T-helper 2 cell treated with Interferon-gamma antibody and Interleukin-4, amounts not matched to agents 5 μg/mL and 100 μg/mL, for 36 hours (primary cell): Measurements from ENCODE around the gene RBP4.
"Not testable (repeated sequence)": the region's sequence is repeated elsewhere in the genome, so short reads cannot be mapped to it uniquely, and the experiment has no call there.

Source experiments
- DNase-seq: peaks from one replicate; pipeline ENCODE4 v3.0.0; 2021; ENCODE audit warnings: low spot score
- H3K27ac Mint-ChIP-seq: one replicate; pipeline ENCODE4 v1.8.0; 2021; ENCODE audit warnings: mild to moderate bottlenecking, mixed read lengths
- H3K27me3 Mint-ChIP-seq: one replicate; pipeline ENCODE4 v1.8.0; 2021; ENCODE audit warnings: low read depth, mixed read lengths
- H3K36me3 Mint-ChIP-seq: one replicate; pipeline ENCODE4 v1.8.0; 2021; ENCODE audit warnings: low read depth, mixed read lengths
- H3K4me1 Mint-ChIP-seq: one replicate; pipeline ENCODE4 v1.8.0; 2021; ENCODE audit warnings: low read depth, mixed read lengths
- H3K4me3 Mint-ChIP-seq: one replicate; pipeline ENCODE4 v1.8.0; 2022; ENCODE audit warnings: mild to moderate bottlenecking, moderate library complexity, mixed read lengths
- H3K9me3 Mint-ChIP-seq: one replicate; pipeline ENCODE4 v1.8.0; 2021; ENCODE audit warnings: mixed read lengths

Gene RBP4

GRCh38 chr10:93566435-93567276, 34.4 kb downstream of the RBP4 start, which contains the start of gene FFAR4:
Gene FFAR4, plus strand, starts transcription at chr10:93566665. Its CDS starts 56 bp downstream, at chr10:93566721.
- H3K27ac Mint-ChIP-seq: no peak within 1 kb of the TSS
- H3K27me3 Mint-ChIP-seq: peaks cover 60% of the 10 kb centered on the region
- H3K9me3 Mint-ChIP-seq: no peaks in the 10 kb centered on the region
- H3K4me3 Mint-ChIP-seq: peak within 1 kb of the TSS; percentile 21
- no peaks in the 10 kb centered on the region for H3K36me3 Mint-ChIP-seq
- H3K4me1 Mint-ChIP-seq: no peaks in the 10 kb centered on the region
- DNase-seq: no peak

- Mint-ChIP-seq H3K4me3 (no peak overlapping the region), H3K27me3 (peaks cover 49% of the 10 kb centered on the region), H3K9me3 (no peaks in the 10 kb centered on the region), H3K4me1 (no peaks in the 10 kb centered on the region), H3K36me3 (no peaks in the 10 kb centered on the region), H3K27ac (no peak overlapping the region)
- no peak for DNase-seq
Measured at GRCh38 chr10:93565446-93565845, 35.6 kb downstream of the RBP4 start.

GRCh38 chr10:93560541-93560940, 40.5 kb downstream of the RBP4 start:
- Mint-ChIP-seq H3K27me3 (peaks cover 9% of the 10 kb centered on the region), H3K27ac (no peak overlapping the region), H3K9me3 (no peaks in the 10 kb centered on the region), H3K4me3 (no peak overlapping the region), H3K4me1 (no peaks in the 10 kb centered on the region), H3K36me3 (no peaks in the 10 kb centered on the region)
- no peak for DNase-seq

- Mint-ChIP-seq H3K27me3 (no peaks in the 10 kb centered on the region), H3K9me3 (no peaks in the 10 kb centered on the region), H3K27ac (no peak overlapping the region), H3K36me3 (no peaks in the 10 kb centered on the region), H3K4me1 (no peaks in the 10 kb centered on the region), H3K4me3 (no peak overlapping the region)
- DNase-seq: no peak
Measured at GRCh38 chr10:93559490-93559889, 41.5 kb downstream of the RBP4 start.

DNA sequence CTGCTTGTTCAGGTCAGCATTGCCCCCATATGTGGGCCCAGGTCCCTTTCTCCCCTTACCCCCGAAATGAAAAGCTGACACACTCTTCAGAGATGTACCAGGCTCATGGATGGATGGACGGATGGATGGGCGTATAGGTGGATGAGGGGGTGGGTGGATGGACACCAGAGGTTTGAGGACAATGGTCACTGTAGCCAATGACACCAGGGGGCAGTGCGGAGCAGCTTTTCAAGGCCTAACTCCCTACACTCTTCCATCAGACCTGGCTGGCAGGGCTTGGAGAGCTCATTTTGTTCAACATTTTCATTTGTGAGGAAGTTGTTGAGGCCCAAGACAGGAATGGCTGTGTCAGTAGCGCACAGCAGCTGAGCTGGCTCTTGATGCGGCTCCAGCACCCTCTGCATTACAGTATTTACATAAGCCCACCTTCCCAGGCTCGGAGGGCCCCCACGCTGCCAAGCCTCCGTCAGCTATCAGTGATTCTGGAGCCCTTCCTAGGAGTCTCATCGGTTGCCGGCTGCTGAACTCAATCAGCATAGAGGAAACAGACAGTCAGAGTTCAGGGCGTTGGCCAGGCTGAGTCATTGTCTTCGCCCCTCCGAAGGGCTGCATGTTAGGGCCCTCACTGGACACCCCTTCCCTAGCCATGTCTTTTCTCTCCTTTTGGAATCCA, 46.1 kb downstream of the RBP4 start:
- no peaks in the 10 kb centered on the region for H3K36me3 Mint-ChIP-seq
- H3K9me3 Mint-ChIP-seq: no peaks in the 10 kb centered on the region
- no peak overlapping the region for H3K27ac Mint-ChIP-seq
- no peak overlapping the region for H3K4me3 Mint-ChIP-seq
- peaks cover 2% of the 10 kb centered on the region for H3K27me3 Mint-ChIP-seq
- no peaks in the 10 kb centered on the region for H3K4me1 Mint-ChIP-seq
- DNase-seq: peak; percentile 13

- peaks cover 2% of the 10 kb centered on the region for H3K27me3 Mint-ChIP-seq
- H3K36me3 Mint-ChIP-seq: no peaks in the 10 kb centered on the region
- no peaks in the 10 kb centered on the region for H3K4me1 Mint-ChIP-seq
- no peaks in the 10 kb centered on the region for H3K9me3 Mint-ChIP-seq
- no peak for DNase-seq
- no peak overlapping the region for H3K27ac Mint-ChIP-seq
- H3K4me3 Mint-ChIP-seq: no peak overlapping the region
Measured at GRCh38 chr10:93554316-93554663, 46.7 kb downstream of the RBP4 start.

DNA sequence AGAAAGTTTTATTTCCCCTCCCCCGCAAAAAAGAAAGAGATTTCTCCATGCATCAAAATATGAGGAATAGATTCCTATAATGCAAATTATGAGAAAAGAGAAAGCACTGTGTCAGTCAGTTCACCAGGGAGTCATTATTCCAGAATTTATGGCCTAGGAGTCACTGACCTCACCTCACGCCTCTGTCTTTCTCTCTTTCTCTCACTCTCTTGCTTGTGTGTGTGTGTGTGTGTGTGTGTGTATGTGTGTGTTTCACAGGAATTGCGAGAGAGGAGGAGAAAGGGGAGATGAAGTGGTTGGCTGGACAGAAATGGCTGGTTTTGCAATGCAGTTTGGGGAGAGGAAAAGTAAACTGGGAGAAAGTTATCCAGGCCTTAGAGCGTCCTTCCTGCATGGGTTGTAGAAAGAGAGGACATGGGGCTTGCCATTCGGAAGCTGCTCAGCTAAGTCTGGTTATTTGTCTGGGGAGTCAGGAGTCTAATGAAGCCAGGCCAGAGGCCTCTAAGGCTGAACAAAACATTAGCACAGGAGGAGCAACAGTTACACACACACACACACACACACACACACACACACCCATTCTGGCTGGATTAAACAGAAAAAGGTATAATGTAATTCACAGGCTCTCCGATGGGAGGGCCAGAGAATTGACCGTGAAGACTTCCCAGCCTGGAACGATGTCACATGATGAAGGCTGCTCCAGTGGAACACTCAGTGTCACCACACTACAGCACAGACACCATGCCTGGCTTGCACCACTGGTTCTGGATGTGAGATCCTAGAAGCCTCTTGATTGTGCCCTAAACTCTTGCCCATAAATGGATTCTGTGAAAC, 47.3 kb downstream of the RBP4 start:
- no peaks in the 10 kb centered on the region for H3K9me3 Mint-ChIP-seq
- no peak overlapping the region for H3K27ac Mint-ChIP-seq
- H3K4me1 Mint-ChIP-seq: no peaks in the 10 kb centered on the region
- H3K27me3 Mint-ChIP-seq: peaks cover 2% of the 10 kb centered on the region
- DNase-seq: no peak
- H3K4me3 Mint-ChIP-seq: no peak overlapping the region
- no peaks in the 10 kb centered on the region for H3K36me3 Mint-ChIP-seq

DNA sequence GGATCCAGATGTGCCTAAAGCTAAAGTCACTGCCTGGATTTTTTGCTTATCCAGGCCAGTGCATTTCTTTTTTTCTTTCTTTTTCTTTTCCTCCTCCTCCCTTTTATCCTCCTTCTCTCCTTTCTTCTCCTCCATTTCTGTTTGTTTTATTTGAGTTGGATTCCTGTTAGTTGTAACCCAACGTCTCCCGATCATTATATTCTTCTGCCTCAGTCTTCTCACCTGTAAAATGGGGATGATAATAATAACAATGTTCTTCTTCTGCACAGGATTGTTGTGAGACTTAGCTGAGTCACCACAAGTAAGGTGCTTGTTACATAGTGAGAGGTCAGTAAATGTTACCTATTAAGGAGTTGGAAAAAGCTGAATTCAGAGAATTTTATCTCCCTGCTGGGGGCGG, 48.3 kb downstream of the RBP4 start:
- no peaks in the 10 kb centered on the region for H3K36me3 Mint-ChIP-seq
- peaks cover 2% of the 10 kb centered on the region for H3K27me3 Mint-ChIP-seq
- no peak for DNase-seq
- no peaks in the 10 kb centered on the region for H3K9me3 Mint-ChIP-seq
- no peak overlapping the region for H3K27ac Mint-ChIP-seq
- H3K4me3 Mint-ChIP-seq: no peak overlapping the region
- H3K4me1 Mint-ChIP-seq: no peaks in the 10 kb centered on the region

DNA sequence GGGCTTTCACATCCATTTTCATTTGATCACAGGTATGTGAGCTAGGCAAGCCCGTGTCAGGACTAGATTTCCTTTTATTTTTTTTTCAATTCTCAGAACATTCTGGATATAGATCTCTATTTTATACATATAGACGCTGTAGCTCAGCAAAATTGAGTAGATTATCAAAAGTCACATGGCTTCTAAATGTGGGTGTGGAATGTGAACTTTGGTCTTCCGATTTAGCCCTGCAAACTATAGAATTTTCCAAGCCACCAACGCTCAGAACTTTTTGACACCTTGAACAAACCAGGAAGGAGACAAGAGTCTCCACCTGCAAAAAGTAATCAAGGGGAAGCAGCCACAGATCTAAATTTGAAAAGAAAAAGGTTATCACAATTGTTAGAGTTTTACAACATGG, 50.4 kb downstream of the RBP4 start:
- H3K4me3 Mint-ChIP-seq: no peak overlapping the region

DNA sequence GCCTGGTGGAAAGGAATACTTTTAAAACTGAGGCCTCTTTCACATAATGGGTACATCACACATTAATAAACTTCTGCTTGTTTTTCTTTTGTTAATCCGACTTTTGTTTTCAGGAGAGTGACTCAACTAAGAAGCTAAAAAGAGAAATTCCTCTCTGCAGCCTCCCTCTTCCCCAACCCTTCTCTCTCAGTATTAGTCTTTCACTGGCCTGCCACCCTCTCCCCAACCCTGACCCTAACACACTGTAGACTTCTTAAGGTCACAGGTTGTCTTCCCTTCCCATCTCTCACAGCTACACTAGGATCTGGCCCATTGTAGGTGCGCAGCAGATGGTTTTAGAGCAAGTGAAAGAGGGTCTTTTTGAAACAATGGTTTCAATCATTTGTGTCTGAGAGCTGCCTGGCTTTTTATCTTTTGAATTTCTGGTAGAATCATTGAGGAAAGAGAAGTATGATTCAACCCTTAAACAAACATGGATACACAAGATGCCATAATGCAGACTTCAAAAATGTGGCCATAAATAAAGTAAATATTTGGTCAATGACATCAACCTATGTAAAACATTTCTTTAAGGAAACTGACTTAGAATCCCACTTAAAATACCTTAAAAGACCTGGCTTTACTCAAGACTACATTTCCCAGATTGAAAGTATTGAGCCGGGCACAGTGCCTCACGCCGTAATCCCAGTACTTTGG, 52.5 kb downstream of the RBP4 start:
- DNase-seq: no peak
- no peaks in the 10 kb centered on the region for H3K9me3 Mint-ChIP-seq
- no peaks in the 10 kb centered on the region for H3K36me3 Mint-ChIP-seq
- H3K27ac Mint-ChIP-seq: no peak overlapping the region
- H3K4me3 Mint-ChIP-seq: no peak overlapping the region
- peaks cover 8% of the 10 kb centered on the region for H3K27me3 Mint-ChIP-seq
- H3K4me1 Mint-ChIP-seq: no peaks in the 10 kb centered on the region

More for the DNA sequence above, 50.4 kb downstream of the RBP4 start:
- Mint-ChIP-seq H3K27me3 (peaks cover 4% of the 10 kb centered on the region), H3K4me1 (no peaks in the 10 kb centered on the region), H3K27ac (no peak overlapping the region), H3K36me3 (no peaks in the 10 kb centered on the region), H3K9me3 (no peaks in the 10 kb centered on the region)
- DNase-seq: no peak

- no peak for DNase-seq
- H3K27ac Mint-ChIP-seq: no peak overlapping the region
- peaks cover 17% of the 10 kb centered on the region for H3K27me3 Mint-ChIP-seq
- H3K4me3 Mint-ChIP-seq: no peak overlapping the region
- H3K36me3 Mint-ChIP-seq: no peaks in the 10 kb centered on the region
- no peaks in the 10 kb centered on the region for H3K4me1 Mint-ChIP-seq
- H3K9me3 Mint-ChIP-seq: no peaks in the 10 kb centered on the region
Measured at GRCh38 chr10:93547522-93547921, 53.5 kb downstream of the RBP4 start.

DNA sequence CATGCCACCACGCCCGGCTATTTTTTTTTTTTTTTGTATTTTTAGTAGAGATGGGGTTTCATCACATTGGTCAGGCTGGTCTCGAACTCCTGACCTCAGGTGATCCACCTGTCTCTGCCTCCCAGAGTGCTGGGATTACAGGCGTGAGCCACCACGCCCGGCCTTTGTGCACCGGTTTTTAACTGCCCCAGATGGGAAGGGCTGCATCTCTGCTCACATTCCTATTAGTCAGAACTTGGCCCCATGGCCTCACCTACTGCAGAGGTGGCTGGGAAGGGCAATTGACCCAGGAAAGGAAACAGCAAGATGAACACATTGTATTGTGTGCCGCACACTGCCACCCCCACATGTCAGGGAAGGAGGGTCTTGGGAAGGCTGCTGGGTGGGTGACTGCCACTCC, 54.0 kb downstream of the RBP4 start:
- H3K4me3 Mint-ChIP-seq, H3K9me3 Mint-ChIP-seq, H3K27ac Mint-ChIP-seq, H3K36me3 Mint-ChIP-seq, H3K4me1 Mint-ChIP-seq, DNase-seq: not testable (repeated sequence)
- peaks cover 19% of the 10 kb centered on the region for H3K27me3 Mint-ChIP-seq

DNA sequence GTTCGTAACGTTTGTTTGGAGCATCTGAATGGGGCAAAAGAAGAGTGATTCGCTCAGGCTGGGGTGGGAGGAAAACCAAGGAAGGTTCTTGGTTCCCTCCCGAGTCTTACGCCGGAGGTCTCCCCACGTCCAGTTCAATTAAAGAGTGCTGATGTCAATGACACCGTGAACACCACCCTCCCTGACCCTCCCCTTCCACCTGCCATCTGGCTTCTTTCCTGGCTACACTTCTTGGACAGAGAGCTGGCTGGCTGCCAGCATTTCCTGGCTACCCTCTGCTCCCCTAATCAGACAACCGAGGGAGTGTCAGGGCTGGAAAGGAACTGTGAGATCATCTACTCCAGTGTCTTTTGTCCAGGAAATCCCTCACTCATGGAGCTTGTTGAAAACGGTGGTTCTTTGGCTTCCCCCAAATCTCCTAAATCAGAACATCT, 58.7 kb downstream of the RBP4 start:
- DNase-seq: no peak
- Mint-ChIP-seq H3K4me1 (no peaks in the 10 kb centered on the region), H3K36me3 (no peaks in the 10 kb centered on the region), H3K27ac (no peak overlapping the region), H3K4me3 (no peak overlapping the region), H3K27me3 (peaks cover 30% of the 10 kb centered on the region), H3K9me3 (no peaks in the 10 kb centered on the region)
